GM21717 (cell line): ENCODE measurements around the gene OR52B6.
A peak's percentile ranks its signal among the peaks of the same experiment; 100 is the strongest.
"Not testable (repeated sequence)": the region's sequence is repeated elsewhere in the genome, so short reads cannot be mapped to it uniquely, and the experiment has no call there.

Experiments used
- ATAC-seq: cut with Tn5 transposase; IDR thresholded peaks from one replicate; pipeline ENCODE4 v1.9.1; 2021; ENCODE audit warnings: mild to moderate bottlenecking, moderate library complexity; ENCODE audit not compliant: unreplicated experiment

The OR52B6 gene, protein sequence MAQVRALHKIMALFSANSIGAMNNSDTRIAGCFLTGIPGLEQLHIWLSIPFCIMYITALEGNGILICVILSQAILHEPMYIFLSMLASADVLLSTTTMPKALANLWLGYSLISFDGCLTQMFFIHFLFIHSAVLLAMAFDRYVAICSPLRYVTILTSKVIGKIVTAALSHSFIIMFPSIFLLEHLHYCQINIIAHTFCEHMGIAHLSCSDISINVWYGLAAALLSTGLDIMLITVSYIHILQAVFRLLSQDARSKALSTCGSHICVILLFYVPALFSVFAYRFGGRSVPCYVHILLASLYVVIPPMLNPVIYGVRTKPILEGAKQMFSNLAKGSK

DNA sequence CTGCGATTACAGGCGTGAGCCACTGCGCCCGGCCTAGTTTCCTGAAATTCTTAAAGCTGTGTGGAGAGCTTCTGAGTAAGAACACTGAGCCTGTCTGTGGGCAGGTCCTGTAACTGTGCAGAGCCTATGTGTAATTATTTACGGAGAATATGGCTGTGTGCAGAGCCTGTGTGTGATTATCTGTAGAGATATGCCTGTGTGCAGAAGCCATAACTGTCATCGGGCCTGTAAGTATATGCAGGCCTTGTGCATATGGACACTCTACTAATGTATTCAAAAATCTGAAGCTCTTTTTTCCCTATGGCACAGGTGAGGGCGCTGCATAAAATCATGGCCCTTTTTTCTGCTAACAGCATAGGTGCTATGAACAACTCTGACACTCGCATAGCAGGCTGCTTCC is at the start of gene OR52B6:
TSS of gene OR52B6 (plus strand) at position 301 of the 400 bp plus-strand sequence. CDS start at position 301, 0 bp downstream.
- no peak for ATAC-seq

DNA sequence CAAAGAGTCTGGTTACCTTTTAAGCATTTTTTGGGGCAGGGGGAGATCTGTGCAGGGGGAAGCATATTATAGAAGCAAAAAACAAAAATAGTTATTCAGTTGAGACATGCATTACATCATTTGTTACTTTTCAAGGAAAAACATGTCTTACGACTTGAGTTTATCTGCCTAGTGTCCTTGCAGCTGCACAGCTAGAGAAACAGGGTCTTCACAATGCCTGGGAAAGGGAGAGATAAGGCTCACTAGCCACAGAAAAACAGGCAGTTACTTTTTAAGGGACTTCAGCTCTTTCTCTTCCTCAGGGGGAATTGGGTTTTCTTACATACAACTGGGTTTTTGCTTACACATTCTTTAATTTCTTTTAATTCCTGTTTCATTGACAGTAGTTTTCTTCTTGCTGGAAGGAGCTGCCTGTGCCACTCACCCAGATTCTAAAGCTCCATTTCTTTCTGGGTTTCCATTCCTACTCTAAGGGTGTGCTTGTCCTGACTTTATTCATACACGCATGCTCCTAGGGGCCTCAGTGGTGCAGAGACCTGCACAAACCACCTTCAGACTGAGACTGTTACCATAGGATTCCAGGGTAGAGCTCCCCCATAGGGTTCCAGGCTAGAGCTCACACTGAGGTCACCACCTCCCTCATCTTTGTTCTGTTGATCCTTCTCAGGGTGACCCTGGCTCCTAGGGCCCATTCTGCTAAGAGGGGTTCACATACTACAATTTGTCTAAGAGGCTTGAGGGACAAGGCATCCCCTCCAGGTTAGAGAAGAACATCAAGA is 49.4 kb upstream of the OR52B6 start:
- no peak for ATAC-seq

DNA sequence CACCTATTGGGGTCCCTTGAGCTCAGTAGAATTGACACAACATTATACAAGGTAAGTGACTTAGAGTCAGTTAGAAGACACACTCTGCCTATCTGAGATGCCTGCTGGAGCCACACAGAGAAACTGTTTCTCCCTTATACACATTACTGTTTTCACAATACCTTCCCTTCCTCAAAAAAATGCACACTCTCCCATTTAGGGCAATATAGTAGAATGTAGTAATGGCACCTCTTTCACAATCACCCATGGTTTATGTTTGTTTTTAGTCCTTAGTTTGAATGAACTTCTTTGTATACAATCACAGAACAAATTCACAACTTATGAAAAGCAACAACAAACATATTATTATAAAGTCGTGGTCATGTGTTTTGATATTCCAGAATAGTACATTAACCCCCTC is 46.6 kb upstream of the OR52B6 start:
- ATAC-seq, result no peak

DNA sequence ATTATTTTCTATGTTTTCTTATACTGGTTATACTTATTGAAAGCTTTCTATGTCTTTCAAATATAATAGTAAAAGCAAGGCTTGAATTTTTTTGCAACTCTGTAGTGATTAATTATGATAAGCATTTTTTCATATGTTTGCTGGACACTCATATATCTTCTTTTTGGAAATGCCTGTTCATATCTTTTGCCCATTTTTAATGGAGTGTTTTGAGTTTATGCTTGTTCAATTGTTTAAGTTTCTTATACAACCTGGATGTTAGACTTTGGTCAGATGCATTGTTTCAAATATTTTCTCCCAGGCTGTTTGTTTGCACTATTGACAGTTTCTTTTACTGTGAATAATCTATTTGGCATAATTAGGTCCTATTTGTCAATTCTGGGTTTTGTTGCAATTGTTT is 44.2 kb upstream of the OR52B6 start:
- no peak for ATAC-seq

DNA sequence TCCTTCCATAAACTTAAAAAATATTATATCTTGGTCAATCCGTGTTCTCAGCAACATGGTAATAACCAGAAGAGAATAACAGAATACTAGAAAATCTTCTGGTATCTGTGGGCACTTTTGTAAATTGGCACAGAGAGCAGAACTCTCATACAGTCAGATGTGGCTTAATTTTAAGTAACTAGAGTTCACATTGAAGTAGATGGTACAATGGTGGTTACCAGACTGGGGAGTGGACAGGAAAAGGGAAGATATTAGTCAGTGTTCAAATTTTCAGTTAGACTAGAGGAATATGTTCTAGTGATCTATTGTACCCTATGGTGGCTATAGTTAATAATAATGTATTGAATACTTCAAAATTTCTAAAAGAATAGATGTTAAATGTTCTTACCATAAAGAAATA is 39.2 kb upstream of the OR52B6 start:
- no peak for ATAC-seq

DNA sequence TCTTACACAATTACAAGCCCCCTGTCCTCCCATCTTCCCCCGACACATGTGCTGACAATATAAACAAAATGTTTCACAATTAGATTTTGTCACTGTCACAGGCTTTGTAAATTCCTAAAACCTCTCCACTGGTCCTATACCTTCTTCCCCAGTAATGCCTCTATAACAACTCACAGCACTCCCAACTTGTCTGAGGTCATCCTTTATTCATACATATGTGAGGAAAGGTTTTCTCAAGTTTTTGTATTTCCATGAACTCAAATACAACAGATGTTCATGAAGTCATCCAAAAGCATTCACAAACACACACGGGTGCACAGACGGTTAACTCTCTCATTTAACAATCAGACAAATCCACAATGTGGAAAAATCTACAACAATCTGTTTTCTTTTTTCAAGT is 34.2 kb upstream of the OR52B6 start:
- ATAC-seq, result no peak

DNA sequence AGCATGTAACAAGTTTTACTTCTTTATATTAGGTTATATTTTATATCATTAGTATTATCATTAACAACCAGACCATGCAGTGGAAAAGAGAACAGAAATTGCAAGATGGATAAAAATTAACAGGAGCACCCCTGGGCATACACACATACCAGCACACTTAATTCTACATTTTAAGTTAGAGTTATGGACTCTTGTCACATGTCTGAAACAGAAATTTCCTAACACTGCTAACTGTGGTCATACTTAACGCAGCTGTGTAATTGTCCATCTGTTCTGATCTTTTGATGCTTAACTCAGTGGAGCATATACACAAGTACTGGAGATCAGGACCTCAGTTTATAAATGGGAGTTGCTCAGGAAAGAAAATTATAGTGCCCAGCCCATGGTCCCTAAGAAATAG is 32.7 kb upstream of the OR52B6 start:
- ATAC-seq, result no peak

DNA sequence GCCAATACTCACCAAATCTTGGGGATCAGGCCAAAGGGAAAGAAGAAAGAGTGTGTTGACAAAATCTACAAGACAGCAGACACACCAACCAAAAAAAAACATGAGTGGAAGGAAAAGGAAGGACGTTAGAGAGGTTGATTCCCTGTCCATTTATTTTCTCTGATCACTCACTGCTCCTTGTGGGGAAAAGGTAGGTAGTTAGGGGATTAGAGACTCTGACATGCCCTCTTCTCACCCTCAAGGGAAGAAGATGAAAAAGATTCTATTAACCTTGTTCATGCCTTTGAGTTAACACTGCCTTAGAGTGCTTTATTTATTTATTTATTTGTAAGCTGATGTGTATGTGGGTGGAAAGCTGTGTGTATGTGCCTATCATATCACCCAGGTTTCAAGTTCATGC is 32.2 kb upstream of the OR52B6 start, which contains the start of gene OR52H1:
TSS of gene OR52H1 (minus strand) at position 101 of the 400 bp plus-strand sequence. CDS start 3,035 bp downstream, outside the sequence.
- no peak for ATAC-seq

DNA sequence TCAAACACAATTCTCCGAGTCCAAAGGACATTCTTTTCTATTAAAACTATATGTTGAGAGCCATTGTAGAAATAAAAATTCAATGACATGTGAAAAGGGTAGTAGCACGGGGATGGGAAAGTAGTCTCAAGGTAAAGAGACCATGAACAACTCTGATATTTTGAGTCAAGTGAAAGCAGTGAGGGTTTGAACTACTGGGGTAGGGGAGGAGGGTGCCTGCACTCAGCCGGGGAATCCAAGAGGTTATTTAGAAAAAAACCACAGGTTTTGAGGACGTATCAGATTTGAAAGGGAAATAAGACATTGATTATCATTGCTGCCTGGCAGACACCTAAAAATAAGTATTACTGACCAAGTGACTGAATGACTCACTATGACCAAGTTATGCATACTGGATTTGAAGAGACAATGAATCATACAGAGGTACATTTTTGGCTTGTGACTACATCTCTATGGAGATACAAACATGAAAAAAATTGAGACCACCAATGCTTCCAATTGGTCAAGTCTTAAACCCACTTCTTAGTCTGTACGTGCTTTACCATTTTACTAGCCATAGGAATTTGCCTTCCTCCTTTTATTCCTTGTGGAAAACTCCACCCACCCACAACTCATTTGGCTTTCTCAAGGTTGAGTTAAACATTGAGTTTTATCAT is 30.1 kb upstream of the OR52B6 start:
- peak; percentile 75 for ATAC-seq

DNA sequence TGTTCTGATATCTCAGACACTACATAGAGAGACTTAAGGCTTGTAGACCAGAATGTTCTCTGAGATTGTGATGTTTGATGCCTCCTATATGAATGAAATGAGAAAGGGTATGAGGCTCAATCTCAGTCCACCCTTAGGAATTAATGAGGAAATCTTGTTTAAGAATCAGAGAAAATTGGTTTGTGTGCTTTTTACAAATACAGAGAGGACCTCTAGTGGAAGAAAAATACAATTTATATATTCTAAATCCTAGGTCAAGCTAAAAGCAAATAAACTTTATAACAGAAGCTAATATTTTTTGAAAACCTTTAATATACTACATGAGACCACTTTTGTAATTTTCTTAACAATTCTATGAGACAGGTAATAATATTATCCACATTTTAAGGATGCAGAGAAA is 27.3 kb upstream of the OR52B6 start:
- no peak for ATAC-seq

DNA sequence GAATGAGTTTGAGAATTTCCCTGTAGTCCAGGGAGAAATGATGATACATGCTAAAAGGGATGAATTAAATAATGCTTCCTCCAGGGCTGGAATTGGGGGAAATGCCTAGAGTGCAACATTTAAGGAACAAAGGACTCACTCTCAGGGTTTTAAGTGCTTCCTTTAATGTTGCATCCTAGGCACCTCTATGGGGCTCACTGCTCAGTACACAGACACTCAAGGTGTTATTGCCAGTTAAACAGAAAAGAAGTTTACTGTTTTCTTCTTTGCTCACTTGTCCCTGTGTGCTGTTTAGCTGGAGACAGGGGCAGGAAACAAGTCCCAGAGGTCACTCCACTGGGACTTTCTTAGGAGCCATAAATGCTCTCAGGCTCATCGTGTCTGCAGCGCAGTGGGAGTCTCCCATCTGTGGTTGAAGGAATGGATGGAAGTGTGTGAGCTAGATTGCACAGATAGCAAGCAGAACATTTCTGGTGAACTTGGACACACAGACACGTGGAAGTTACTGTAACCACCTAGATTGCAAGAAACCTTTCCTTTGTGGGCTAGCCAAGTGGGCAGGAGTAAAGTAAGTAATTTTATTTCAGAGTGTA is 24.0 kb upstream of the OR52B6 start:
- no peak for ATAC-seq

DNA sequence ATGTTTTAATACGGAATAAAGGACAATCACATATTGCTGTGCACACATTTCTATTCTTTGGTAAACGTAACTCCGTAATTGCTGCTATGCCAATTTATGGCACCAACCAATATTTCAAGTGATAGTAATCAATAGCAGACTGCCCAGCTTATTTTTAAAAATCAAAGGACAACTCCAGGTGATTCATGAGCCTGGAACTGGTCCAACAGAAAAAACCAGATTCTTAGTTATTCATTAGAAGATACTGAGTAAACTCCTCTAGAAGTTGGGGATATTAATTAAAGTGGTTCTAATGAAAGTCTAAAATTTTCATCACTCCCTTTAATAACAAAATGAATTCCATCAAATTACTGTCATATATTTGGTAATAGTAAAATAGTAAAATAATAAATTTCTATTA is 22.9 kb upstream of the OR52B6 start:
- no peak for ATAC-seq

DNA sequence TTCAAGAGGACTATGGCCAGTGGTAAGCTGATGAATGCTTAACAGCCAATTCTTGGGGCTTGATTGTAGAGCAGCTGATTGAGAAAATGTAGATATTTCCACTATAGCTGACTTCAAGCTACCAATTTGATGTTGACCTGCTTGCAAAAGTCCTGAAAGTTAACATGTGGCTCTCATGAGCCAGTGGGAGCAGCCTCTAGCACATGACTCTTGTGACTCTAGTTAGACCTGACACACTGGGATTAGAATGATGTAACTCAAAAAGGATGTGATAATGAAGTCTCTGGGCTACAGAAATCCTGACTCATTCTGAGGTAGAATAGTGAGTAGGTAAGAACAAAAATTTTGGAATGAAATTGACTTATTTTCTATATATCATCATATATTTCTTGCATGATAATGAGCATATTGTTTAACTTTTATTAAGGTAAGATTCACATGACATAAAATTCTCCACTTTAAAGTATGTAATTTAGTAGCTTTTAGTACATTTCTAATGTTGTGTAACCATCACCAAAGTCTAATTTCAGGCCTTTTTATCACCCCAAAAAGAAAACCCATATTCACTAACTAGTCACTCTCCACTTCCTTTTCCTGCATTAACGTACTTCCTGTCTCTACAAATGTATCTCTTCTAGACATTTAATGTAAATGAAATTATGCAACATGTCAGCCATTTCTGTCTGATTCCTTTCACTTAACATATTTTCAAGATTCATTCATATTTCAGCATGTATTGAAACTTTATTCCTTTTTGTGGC is 16.2 kb upstream of the OR52B6 start:
- ATAC-seq, result no peak

DNA sequence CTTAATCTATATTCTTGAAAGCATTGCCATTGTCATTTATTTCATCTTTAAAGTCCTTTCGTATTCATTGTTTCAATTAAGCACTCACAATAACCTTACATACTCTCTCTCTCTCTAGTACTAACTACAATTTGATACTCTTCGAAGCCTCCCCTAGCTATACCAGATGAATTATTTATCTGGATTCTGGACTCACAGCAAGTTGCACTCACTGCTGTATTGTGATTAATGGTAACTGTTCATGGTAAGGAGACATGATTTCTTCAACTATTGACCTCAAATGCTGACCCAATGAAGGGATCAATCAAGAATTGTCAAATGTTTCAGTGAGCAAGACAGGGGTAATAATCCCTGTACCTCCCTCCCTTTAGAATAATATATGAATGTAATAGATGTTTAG is 6.0 kb upstream of the OR52B6 start:
- ATAC-seq, result no peak

DNA sequence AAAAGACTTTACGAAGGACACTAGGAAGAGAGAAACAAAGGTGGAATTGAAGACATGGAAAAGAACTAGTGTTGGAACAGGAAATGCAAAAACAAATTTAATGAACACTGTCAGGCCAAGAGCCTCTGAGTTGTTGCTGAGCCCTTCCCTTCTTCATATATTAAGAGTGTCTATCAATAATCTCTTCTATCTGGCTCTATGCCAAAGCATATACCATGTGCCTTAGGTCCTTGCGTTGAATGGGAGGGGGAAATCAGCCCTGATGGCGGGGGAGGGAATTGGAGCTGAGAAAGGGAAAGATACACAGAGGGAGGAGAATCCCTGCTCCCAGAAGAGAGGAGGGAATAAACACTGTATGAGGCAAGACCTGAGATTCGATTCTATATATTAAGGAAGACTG is 5.5 kb upstream of the OR52B6 start:
- ATAC-seq, result no peak

DNA sequence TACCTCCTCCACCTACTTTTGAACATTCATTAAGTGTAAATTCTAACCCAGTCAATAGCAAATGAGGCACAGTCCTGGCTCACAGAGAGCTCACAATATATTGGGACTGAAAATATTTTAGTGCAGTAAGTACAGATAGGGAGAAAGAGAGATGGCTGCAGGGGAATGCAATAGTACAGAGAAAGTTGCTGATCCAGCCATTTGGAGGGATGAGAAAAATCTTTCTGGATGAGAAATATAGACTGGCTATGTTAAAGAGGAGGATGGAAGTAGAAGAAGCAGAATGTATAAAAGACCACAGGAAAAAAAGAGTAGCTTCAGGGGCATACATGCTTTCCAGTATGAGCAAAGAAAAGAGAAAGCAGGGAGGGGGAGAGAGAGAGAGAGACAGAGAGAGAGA is 3.6 kb upstream of the OR52B6 start:
- ATAC-seq, result no peak

DNA sequence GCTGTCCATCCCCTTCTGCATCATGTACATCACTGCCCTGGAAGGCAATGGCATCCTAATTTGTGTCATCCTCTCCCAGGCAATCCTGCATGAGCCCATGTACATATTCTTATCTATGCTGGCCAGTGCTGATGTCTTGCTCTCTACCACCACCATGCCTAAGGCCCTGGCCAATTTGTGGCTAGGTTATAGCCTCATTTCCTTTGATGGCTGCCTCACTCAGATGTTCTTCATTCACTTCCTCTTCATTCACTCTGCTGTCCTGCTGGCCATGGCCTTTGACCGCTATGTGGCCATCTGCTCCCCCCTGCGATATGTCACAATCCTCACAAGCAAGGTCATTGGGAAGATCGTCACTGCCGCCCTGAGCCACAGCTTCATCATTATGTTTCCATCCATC is 337 bp downstream of the OR52B6 start:
- ATAC-seq, result no peak

DNA sequence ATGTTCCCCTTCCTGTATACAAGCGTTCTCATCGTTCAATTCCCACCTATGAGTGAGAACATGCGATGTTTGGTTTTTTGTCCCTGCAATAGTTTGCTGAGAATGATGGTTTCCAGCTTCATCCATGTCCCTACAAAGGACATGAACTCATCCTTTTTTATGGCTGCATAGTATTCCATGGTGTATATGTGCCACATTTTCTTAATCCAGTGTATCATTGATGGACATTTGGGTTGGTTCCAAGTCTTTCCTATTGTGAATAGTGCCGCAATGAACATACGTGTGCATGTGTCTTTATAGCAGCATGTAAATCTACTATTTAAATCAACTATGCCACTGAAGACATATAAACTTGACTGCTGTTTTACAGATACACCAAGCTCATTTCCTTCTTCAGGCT is 3.8 kb downstream of the OR52B6 start:
- not testable (repeated sequence) for ATAC-seq

DNA sequence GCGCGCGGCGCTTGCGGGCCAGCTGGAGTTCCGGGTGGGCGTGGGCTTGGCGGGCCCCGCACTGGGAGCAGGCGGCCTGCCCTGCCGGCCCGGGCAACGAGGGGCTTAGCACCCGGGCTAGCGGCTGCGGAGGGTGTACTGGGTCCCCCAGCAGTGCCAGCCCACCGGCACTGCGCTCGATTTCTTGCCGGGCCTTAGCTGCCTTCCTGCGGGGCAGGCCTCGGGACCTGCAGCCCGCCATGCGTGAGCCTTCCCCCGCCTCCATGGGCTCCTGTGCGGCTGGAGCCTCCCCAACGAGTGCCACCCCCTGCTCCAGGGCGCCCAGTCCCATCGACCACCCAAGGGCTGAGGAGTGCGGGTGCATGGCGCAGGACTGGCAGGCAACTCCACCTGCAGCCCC is 9.2 kb downstream of the OR52B6 start:
- not testable (repeated sequence) for ATAC-seq

DNA sequence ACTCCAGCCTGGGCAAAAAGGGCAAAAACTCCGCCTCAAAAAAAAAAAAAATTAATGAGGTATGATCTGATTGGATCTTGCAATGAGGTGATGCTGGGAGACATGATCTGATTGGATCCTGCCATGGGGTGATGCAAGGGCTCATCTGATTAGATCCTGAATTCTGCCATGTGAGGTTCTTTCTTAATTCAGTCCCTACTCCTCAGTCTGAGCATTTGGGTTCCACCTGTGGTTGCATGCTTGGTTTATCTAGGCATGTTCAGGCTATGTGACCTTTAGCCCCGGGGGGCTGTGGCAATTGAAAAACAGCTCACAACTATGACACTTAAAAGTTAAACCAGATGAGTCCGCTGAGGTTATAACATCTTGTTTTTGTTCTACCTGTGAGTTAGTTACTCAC is 10.9 kb downstream of the OR52B6 start:
- ATAC-seq, result no peak

DNA sequence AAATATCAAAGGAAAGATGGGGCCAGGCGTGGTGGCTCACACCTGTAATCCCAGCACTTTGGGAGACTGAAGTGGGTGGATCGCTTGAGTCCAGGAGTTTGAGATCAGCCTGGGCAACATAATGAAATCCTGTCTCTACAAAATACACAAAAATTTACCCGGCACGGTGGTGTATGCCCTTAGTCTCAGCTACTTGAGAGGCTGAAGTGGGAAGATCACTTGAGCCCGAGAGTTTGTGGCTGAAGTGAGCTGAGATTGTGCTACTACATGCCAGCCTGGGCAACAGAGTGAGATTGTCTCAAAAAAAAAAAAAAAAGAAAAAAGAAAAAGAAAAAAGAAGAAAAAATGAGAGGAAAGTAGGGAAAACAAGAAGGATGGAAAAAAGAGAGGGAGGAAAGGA is 11.9 kb downstream of the OR52B6 start:
- no peak for ATAC-seq
